ENCODE measurements around the gene AMBRA1.

DNA sequence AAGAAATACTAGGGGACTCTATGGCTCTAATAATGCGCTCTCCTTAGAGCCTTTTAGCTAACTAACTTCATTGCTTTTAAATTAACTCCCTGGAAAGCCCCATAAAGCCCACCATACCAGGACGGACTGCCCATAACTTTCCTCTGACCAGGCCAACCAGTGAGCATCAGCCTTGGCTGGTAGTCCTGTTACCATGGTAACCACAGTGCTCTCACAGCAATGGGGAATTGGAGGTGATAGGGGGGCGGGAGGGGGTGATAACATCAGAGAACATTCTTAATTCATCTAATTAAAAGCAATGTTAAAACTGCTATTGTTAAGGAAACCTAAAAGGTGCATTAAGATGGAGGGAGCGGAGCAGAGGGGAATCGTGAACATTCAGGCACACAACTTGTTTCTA is 175.1 kb downstream of the AMBRA1 start:
- TF ChIP-seq, protein P1, sequence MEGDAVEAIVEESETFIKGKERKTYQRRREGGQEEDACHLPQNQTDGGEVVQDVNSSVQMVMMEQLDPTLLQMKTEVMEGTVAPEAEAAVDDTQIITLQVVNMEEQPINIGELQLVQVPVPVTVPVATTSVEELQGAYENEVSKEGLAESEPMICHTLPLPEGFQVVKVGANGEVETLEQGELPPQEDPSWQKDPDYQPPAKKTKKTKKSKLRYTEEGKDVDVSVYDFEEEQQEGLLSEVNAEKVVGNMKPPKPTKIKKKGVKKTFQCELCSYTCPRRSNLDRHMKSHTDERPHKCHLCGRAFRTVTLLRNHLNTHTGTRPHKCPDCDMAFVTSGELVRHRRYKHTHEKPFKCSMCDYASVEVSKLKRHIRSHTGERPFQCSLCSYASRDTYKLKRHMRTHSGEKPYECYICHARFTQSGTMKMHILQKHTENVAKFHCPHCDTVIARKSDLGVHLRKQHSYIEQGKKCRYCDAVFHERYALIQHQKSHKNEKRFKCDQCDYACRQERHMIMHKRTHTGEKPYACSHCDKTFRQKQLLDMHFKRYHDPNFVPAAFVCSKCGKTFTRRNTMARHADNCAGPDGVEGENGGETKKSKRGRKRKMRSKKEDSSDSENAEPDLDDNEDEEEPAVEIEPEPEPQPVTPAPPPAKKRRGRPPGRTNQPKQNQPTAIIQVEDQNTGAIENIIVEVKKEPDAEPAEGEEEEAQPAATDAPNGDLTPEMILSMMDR (IDR thresholded peaks at IDR 0.05): no peak
- TF ChIP-seq GABPA (IDR thresholded peaks at IDR 0.05; ENCODE audit: low read depth): no peak
